Vagina (tissue), 2 donors: ENCODE measurements around the gene INSC.

ENCODE experiments used
- CTCF ChIP-seq, 3 experiments: fragments of 450-650 bp in 2 of 3; fragments of 200-600 bp in 1 of 3; sonication (generic) in 1 of 3; IDR thresholded peaks; one replicate each; pipeline ENCODE4 v1.5.1; 2017 to 2019; ENCODE audit warnings: antibody characterized with exemption in 3 of 3, mild to moderate bottlenecking in 2 of 3, moderate library complexity in 2 of 3
- POLR2A ChIP-seq, 2 donors: fragments of 450-650 bp; IDR thresholded peaks; one replicate each; pipeline ENCODE4 v1.6.1; 2017; ENCODE audit warnings: antibody characterized with exemption in 2 of 2, mild to moderate bottlenecking in 2 of 2, moderate library complexity in 2 of 2

- TF ChIP-seq CTCF (IDR thresholded peaks at IDR 0.05) (no peak), POLR2A (IDR thresholded peaks at IDR 0.05) (no peak)
These were observed 120.1 kb downstream of the INSC start for GRCh38 chr11:15234796-15235195.
